Nephron (organoid): ENCODE data around the gene CCDC90B.
A peak's percentile ranks its signal among the peaks of the same experiment; 100 is the strongest.

ENCODE experiments used
- H3K27ac Mint-ChIP-seq, 3 experiments: 2 replicates each; pipeline ENCODE4 v1.8.0; 2020; ENCODE audit warnings: mixed read lengths in 3 of 3, mild to moderate bottlenecking in 2 of 3, moderate library complexity in 1 of 3
- H3K27me3 Mint-ChIP-seq: 2 replicates; pipeline ENCODE4 v1.8.0; 2021; ENCODE audit warnings: low read depth, mild to moderate bottlenecking, moderate library complexity, mixed read lengths
- H3K36me3 Mint-ChIP-seq: 2 replicates; pipeline ENCODE4 v1.8.0; 2020; ENCODE audit warnings: low read depth, mixed read lengths
- H3K4me1 Mint-ChIP-seq: 2 replicates; pipeline ENCODE4 v1.8.0; 2020; ENCODE audit warnings: mixed read lengths
- H3K4me3 Mint-ChIP-seq, 3 experiments: 2 replicates each; pipeline ENCODE4 v1.8.0; 2020; ENCODE audit warnings: mild to moderate bottlenecking in 3 of 3, mixed read lengths in 3 of 3, moderate library complexity in 2 of 3
- H3K9me3 Mint-ChIP-seq: 2 replicates; pipeline ENCODE4 v1.8.0; 2020; ENCODE audit warnings: mixed read lengths
- TF ChIP-seq, protein P1 (sequence below), 3 experiments: fragments of 200-600 bp; sonication (generic); IDR thresholded peaks; one replicate each; pipeline ENCODE4 v1.5.0; 2021; ENCODE audit warnings: antibody characterized with exemption in 3 of 3; ENCODE audit not compliant: unreplicated experiment in 3 of 3

CCDC90B gene

DNA sequence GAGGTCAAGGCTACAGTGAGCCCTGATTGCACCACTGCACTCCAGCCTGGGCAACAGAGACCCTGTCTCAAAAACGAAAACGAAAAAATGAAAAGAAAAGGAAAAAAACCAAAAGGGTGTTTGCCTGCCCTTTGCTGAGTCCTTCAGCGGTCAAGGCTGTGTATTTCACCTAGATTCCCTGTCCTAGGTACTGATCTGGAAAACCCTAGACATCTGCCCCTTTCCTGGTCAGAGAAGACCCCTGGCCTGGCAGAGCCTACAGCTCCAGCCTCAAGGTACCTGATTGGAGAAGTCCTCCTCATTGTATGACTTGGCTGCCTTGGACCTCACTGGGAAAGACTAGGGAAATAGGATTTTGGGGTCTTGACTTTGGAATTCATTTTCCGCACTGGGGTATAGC lies 8.0 kb upstream of the CCDC90B start:
- no peak overlapping the region for H3K27ac Mint-ChIP-seq
- no peaks in the 10 kb centered on the region for H3K27me3 Mint-ChIP-seq
- H3K36me3 Mint-ChIP-seq: no peaks in the 10 kb centered on the region
- TF ChIP-seq, protein P1, sequence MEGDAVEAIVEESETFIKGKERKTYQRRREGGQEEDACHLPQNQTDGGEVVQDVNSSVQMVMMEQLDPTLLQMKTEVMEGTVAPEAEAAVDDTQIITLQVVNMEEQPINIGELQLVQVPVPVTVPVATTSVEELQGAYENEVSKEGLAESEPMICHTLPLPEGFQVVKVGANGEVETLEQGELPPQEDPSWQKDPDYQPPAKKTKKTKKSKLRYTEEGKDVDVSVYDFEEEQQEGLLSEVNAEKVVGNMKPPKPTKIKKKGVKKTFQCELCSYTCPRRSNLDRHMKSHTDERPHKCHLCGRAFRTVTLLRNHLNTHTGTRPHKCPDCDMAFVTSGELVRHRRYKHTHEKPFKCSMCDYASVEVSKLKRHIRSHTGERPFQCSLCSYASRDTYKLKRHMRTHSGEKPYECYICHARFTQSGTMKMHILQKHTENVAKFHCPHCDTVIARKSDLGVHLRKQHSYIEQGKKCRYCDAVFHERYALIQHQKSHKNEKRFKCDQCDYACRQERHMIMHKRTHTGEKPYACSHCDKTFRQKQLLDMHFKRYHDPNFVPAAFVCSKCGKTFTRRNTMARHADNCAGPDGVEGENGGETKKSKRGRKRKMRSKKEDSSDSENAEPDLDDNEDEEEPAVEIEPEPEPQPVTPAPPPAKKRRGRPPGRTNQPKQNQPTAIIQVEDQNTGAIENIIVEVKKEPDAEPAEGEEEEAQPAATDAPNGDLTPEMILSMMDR (IDR thresholded peaks at IDR 0.05; ENCODE audit: unreplicated experiment in 3 of 3): no peak
- H3K9me3 Mint-ChIP-seq: no peaks in the 10 kb centered on the region
- H3K4me3 Mint-ChIP-seq: no peak overlapping the region
- H3K4me1 Mint-ChIP-seq: peaks cover 5% of the 10 kb centered on the region

DNA sequence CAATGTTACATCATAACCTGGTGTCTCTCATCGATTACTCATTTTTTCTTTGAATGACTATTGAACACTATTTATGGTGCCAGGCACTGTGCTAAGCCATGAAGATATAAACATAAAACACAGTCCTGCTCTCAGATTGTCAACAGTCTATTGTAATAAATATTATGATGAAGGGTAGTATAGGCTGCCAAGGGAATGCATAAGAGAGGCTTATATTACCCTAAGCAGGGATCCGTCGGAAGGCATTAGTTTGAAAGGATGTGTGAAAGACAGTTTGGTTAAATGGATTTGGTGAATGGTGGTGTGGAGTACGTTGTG lies 7.2 kb upstream of the CCDC90B start:
- TF ChIP-seq, protein P1 (IDR thresholded peaks at IDR 0.05; ENCODE audit: unreplicated experiment in 3 of 3): no peak
- Mint-ChIP-seq H3K36me3 (no peaks in the 10 kb centered on the region), H3K4me1 (peaks cover 5% of the 10 kb centered on the region), H3K27ac (no peak overlapping the region), H3K27me3 (no peaks in the 10 kb centered on the region), H3K4me3 (no peak overlapping the region), H3K9me3 (no peaks in the 10 kb centered on the region)

- Mint-ChIP-seq H3K9me3 (no peaks in the 10 kb centered on the region), H3K4me3 (peak overlapping the region in 2 of 3 experiments; percentile 29 to 58), H3K36me3 (no peaks in the 10 kb centered on the region), H3K27ac (peak overlapping the region in 1 of 3 experiments; percentile 22), H3K4me1 (peaks cover 5% of the 10 kb centered on the region), H3K27me3 (no peaks in the 10 kb centered on the region)
- TF ChIP-seq, protein P1 (IDR thresholded peaks at IDR 0.05; ENCODE audit: unreplicated experiment in 3 of 3): peak; percentile 71 to 77 (median 76)
These were observed 6.7 kb upstream of the CCDC90B start for GRCh38 chr11:83292709-83293456.

DNA sequence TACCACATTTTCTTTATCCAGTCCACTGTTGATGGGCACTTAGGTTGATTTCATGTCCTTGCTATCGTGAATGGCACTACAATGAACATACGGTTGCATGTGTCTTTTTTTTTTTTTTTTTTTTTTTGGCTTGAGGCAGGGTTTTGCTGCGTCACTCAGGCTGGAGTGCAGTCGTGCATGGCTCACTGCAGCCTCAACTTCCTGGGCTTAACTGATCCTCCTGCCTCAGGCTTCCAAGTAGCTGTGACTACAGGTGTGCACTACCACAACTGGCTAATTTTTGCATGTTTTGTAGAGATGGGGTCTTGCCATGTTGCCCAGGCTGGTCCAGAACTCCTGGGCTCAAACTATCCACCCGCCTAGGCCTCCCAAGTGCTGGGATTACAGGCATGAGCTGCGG lies 1.5 kb upstream of the CCDC90B start:
- H3K36me3 Mint-ChIP-seq: no peaks in the 10 kb centered on the region
- H3K4me1 Mint-ChIP-seq: peaks cover 22% of the 10 kb centered on the region
- H3K27ac Mint-ChIP-seq: peak overlapping the region; percentile 11 to 45 (median 38)
- H3K9me3 Mint-ChIP-seq: no peaks in the 10 kb centered on the region
- H3K27me3 Mint-ChIP-seq: no peaks in the 10 kb centered on the region
- TF ChIP-seq, protein P1 (IDR thresholded peaks at IDR 0.05; ENCODE audit: unreplicated experiment in 3 of 3): no peak
- peak overlapping the region in 1 of 3 experiments; percentile 48 for H3K4me3 Mint-ChIP-seq

DNA sequence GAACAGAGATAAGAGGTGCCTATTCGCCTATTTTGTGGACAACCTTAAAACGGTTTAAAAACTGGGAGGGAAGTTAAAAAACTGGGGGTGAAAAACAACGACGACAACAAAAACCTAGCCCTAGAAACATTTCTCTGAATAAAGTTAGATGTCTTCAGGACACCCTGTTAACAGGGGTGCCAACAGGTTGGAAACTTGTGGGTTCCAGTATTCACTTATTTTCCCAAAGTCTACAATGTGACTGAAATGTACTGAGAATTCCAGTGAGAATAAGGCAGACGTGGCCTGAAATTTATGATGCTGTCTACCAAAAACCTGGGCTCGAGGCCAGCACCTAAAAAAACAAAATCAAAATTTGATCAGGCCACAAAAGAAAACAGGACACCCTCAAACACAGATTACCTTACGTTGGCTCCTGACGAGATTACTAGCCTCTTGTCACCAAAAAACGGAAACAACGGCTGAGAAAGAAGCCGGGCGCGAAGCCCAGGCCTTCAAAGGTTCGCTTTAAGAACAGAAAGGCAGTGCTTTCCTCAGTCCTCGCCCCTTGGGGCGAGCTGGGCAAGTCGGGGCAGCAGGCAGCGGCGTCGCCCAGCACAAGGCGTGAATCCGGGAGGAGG lies 906 bp downstream of the CCDC90B start:
- TF ChIP-seq, protein P1 (IDR thresholded peaks at IDR 0.05; ENCODE audit: unreplicated experiment in 3 of 3): no peak
- Mint-ChIP-seq H3K36me3 (peaks cover 3% of the 10 kb centered on the region), H3K9me3 (no peaks in the 10 kb centered on the region), H3K27ac (peak overlapping the region; percentile 97 to 100 (median 100)), H3K4me1 (peaks cover 36% of the 10 kb centered on the region), H3K27me3 (no peaks in the 10 kb centered on the region), H3K4me3 (peak overlapping the region; percentile 93 to 98 (median 97))
